ENCODE data around the gene ASIC2. TPM values are rescaled to one million over a fixed set of nuclear protein-coding genes. Genes with fewer than 3 reads are reported as not detected.

ASIC2 gene
- total RNA-seq, 1 donor, result not detected

GRCh38 chr17:33284022-33284421 is 9.1 kb downstream of the ASIC2 start:
- TF ChIP-seq, protein P1, sequence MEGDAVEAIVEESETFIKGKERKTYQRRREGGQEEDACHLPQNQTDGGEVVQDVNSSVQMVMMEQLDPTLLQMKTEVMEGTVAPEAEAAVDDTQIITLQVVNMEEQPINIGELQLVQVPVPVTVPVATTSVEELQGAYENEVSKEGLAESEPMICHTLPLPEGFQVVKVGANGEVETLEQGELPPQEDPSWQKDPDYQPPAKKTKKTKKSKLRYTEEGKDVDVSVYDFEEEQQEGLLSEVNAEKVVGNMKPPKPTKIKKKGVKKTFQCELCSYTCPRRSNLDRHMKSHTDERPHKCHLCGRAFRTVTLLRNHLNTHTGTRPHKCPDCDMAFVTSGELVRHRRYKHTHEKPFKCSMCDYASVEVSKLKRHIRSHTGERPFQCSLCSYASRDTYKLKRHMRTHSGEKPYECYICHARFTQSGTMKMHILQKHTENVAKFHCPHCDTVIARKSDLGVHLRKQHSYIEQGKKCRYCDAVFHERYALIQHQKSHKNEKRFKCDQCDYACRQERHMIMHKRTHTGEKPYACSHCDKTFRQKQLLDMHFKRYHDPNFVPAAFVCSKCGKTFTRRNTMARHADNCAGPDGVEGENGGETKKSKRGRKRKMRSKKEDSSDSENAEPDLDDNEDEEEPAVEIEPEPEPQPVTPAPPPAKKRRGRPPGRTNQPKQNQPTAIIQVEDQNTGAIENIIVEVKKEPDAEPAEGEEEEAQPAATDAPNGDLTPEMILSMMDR (IDR thresholded peaks at IDR 0.05; ENCODE audit: extremely low read depth, low read depth, low read length), result no peak
- H3K4me3 ChIP-seq (ENCODE audit: insufficient read depth, low read length), result no peak overlapping the region
- no peaks in the 10 kb centered on the region for H4K20me1 ChIP-seq (ENCODE audit: insufficient read depth, low read length)
- no peaks in the 10 kb centered on the region for H3K9me3 ChIP-seq (ENCODE audit: low read depth, low read length)
- H3K79me2 ChIP-seq (ENCODE audit: insufficient read depth, low read length), result no peaks in the 10 kb centered on the region
- H3K36me3 ChIP-seq (ENCODE audit: insufficient read depth, low read length), result no peaks in the 10 kb centered on the region
- H2AFZ ChIP-seq (ENCODE audit: low read length), result no peak overlapping the region
- no peak for DNase-seq (ENCODE audit: insufficient read length, low spot score, missing footprints)
- no peaks in the 10 kb centered on the region for H3K27me3 ChIP-seq (ENCODE audit: insufficient read depth, low read length)
- no peak overlapping the region for H3K4me2 ChIP-seq (ENCODE audit: insufficient read depth, low read length)
- no peak overlapping the region for H3K27ac ChIP-seq (ENCODE audit: low read depth, low read length)
- no peaks in the 10 kb centered on the region for H3K4me1 ChIP-seq (ENCODE audit: insufficient read depth, low read length)

DNA sequence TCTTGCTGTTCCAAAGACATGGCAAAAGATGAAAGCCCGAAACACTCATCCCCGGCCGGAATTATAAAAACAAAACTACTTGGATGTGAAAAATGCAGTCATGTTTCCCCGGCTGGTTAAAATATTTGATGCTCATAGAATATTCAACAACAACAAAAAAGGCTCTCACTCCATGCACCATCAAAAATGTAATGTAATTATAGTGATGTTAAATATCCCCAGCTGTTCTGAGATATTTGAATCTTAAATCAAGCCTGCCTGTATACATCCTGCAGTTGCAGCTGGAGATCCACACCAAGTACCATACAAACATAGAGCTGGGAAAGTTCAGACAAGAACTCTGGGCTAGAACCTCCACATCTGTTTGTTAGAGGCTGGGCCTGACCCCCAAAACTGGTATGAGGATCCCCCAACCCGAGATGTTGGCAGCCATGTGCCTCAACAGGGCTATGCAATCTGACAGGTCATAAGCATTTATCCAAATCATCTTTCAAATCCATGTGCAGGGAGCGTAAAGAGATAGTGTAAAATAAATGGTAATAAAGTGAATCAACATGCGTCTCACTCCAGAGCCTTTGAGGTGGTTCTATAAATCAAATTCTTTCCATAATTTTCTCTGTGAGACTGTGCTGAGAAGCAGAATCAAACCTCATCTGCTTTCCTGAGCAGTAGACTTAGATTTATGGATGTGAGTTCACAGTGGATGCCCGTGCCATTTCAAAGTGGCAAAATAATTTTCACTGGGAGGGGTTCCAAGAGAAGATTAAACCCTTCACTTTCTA is 12.7 kb downstream of the ASIC2 start:
- Histone ChIP-seq H3K4me1 (ENCODE audit: insufficient read depth, low read length) (no peaks in the 10 kb centered on the region), H4K20me1 (ENCODE audit: insufficient read depth, low read length) (no peaks in the 10 kb centered on the region), H3K36me3 (ENCODE audit: insufficient read depth, low read length) (no peaks in the 10 kb centered on the region), H3K27me3 (ENCODE audit: insufficient read depth, low read length) (no peaks in the 10 kb centered on the region), H3K79me2 (ENCODE audit: insufficient read depth, low read length) (no peaks in the 10 kb centered on the region), H2AFZ (ENCODE audit: low read length) (no peak overlapping the region), H3K4me3 (ENCODE audit: insufficient read depth, low read length) (no peak overlapping the region), H3K9me3 (ENCODE audit: low read depth, low read length) (no peaks in the 10 kb centered on the region), H3K27ac (ENCODE audit: low read depth, low read length) (no peak overlapping the region), H3K4me2 (ENCODE audit: insufficient read depth, low read length) (no peak overlapping the region)
- TF ChIP-seq, protein P1 (IDR thresholded peaks at IDR 0.05; ENCODE audit: extremely low read depth, low read depth, low read length), result no peak
- DNase-seq (ENCODE audit: insufficient read length, low spot score, missing footprints), result no peak

- no peaks in the 10 kb centered on the region for H3K79me2 ChIP-seq (ENCODE audit: insufficient read depth, low read length)
- H3K27me3 ChIP-seq (ENCODE audit: insufficient read depth, low read length), result no peaks in the 10 kb centered on the region
- H3K36me3 ChIP-seq (ENCODE audit: insufficient read depth, low read length), result no peaks in the 10 kb centered on the region
- no peak overlapping the region for H2AFZ ChIP-seq (ENCODE audit: low read length)
- DNase-seq (ENCODE audit: insufficient read length, low spot score, missing footprints), result no peak
- TF ChIP-seq, protein P1 (IDR thresholded peaks at IDR 0.05; ENCODE audit: extremely low read depth, low read depth, low read length), result no peak
- H3K4me2 ChIP-seq (ENCODE audit: insufficient read depth, low read length), result no peak overlapping the region
- no peaks in the 10 kb centered on the region for H3K9me3 ChIP-seq (ENCODE audit: low read depth, low read length)
- no peak overlapping the region for H3K27ac ChIP-seq (ENCODE audit: low read depth, low read length)
- no peaks in the 10 kb centered on the region for H4K20me1 ChIP-seq (ENCODE audit: insufficient read depth, low read length)
- no peaks in the 10 kb centered on the region for H3K4me1 ChIP-seq (ENCODE audit: insufficient read depth, low read length)
- H3K4me3 ChIP-seq (ENCODE audit: insufficient read depth, low read length), result no peak overlapping the region
These were observed 15.5 kb downstream of the ASIC2 start for GRCh38 chr17:33277436-33278100.

DNA sequence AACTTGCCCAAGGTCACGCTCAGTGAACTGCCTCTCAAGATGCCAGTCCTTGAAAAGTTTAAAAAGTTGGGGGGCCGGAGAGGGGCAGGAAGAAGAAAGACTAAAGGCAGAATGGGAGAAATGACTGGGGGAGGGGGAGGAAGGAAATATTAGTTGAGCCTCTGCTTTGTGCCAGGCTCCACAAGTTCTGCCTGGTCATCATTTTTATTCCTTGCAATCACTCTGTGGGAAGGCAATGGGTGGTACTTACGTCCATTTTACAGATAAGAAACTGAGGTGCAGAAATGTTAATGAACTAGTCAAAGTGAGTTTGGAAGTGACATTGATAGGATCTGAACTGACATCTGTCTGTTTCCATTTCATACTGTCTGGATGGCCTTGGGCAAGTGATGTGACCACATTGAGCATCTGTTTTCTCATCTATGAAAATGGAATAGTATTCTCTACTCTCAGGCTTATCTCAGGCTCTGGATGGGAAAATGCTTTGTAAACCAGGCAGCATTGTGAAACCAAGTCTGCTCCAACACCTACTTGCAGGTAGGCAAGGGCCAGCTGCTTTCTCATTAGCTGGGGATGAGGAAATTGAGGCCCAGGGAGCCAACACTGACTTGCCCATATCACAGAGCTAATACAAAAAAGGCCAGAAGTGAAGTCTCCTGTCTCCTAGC is 19.2 kb downstream of the ASIC2 start:
- Histone ChIP-seq H3K4me2 (ENCODE audit: insufficient read depth, low read length) (no peak overlapping the region), H3K4me3 (ENCODE audit: insufficient read depth, low read length) (no peak overlapping the region), H3K36me3 (ENCODE audit: insufficient read depth, low read length) (no peaks in the 10 kb centered on the region), H2AFZ (ENCODE audit: low read length) (no peak overlapping the region), H3K9me3 (ENCODE audit: low read depth, low read length) (no peaks in the 10 kb centered on the region), H3K27me3 (ENCODE audit: insufficient read depth, low read length) (no peaks in the 10 kb centered on the region), H3K79me2 (ENCODE audit: insufficient read depth, low read length) (no peaks in the 10 kb centered on the region), H3K27ac (ENCODE audit: low read depth, low read length) (no peak overlapping the region), H4K20me1 (ENCODE audit: insufficient read depth, low read length) (no peaks in the 10 kb centered on the region), H3K4me1 (ENCODE audit: insufficient read depth, low read length) (no peaks in the 10 kb centered on the region)
- TF ChIP-seq, protein P1 (IDR thresholded peaks at IDR 0.05; ENCODE audit: extremely low read depth, low read depth, low read length), result no peak
- DNase-seq (ENCODE audit: insufficient read length, low spot score, missing footprints), result no peak

Data from osteoblast (primary cell).